Skin of body (tissue), 2 donors: Measurements from ENCODE around the gene ACVRL1. TPM values are rescaled to one million over a fixed set of nuclear protein-coding genes. Genes with fewer than 3 reads are reported as not detected.
"Not testable (repeated sequence)": the region's sequence is repeated elsewhere in the genome, so short reads cannot be mapped to it uniquely, and the experiment has no call there.

Source experiments
- DNase-seq: peaks from one replicate; lab custom pipeline; 2025; lab: John Stamatoyannopoulos, UW
- total RNA-seq: library from RNA; depleted of rRNA; stranded (reverse); fragments of >200 nt; gene quantifications from one replicate; pipeline ENCODE4 v1.2.3, GENCODE V29; 2014

The ACVRL1 gene
- total RNA-seq, 1 donor from 2014 or later = 46.8 TPM

DNA sequence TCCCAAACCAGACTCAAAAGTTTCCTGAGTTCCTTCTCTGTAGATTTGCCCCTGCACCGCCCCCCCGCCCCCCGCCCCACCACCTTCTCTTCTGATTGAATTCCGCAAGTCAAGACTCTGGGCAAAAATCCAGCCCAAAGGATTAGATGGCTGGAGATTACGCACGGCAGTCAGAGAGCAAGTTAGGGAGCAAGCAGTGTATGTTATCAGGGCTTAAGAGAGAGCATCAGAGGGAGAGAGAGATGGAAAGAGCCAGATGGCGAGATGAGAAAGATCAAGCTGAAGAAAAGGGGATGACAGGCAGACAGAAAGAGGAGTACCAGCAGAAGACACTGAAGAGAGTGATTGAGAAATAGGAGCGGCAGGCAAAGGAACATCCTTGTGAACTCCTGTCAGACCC is 33.3 kb upstream of the ACVRL1 start:
- DNase-seq = no peak

DNA sequence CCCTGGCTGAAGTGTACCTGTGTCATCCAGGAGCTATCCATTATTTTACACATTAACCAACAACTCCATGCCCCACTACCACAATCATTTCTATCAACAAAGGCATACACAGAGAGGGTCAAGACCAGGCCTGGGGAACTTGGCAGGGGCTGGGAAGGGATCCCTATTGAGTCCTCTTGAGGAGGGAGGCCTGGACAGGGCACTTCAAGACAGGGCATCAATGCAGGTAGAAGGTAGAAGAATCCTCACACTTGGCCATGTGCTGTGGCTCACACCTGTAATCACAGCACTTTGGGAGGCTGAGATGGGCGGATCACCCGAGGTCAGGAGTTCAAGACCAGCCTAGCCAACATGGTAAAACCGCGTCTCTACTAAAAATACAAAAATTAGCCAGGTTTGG is 32.8 kb upstream of the ACVRL1 start:
- DNase-seq = no peak

DNA sequence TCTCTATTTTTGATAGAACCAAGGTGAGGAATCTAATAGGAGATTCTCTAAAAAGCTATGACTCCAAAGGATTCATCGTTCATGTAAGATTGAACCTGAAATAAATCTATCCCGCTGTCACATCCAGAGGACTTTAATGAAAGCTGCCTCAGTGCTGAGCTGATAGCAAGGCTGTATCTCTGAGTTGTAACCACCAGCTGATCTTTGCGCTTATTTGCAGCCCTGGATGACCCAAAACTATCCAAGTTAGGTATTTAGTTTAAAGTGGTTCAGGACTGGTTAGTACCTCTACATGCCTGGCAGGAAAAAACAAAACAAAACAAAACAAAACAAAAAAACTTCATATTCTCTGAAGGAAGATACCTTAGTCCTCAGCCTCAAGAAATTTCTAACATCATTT is 28.2 kb upstream of the ACVRL1 start:
- no peak for DNase-seq

DNA sequence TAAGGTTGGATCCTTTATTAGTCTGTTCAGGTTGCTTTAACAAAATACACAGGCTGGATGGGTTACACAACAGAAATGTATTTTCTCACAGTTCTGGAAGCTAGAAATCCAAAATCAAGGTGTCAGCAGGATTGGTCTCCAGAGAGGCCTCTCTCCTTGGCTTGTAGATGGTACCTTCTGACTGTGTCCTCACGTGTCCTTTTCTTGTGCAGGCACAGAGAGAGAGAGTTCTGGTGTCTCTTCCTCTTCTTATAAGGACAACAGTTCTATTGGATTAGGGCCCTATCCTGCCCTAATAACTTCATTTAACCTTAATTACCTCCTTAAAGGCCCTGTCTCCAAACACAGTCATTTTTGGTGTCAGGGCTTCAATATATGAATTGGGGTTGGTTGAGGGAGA is 24.0 kb upstream of the ACVRL1 start:
- no peak for DNase-seq

DNA sequence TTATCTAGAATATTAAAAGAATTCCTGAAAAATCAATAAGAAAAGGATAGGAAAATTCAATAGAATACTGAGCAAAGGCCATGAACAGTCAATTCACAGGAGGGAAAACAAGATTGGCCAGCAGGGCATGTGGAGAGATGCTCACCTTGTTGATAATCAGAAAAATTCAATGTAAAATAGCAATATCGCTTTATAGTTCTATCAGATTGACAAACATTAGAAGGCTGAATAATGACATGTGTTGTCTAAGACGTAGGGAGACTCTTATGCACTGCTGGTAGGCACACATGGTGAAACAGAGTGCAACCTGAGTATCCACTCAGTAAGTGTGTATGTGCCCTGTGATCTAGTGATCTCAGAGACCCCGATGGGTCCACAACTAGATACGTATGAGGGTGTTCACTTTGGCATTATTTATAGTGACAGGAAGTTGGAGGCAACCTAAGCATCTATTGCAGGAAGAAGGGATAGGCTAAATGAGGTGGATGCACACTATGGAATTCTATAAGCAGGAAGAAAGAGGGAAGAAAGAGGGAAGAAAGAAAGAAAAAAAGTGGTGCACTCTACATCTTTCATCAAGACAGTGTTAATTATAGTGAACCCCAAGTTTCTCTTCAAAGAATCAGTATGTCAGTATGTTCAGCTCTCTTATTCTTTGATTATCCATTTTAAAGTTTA is 23.2 kb upstream of the ACVRL1 start:
- no peak for DNase-seq

DNA sequence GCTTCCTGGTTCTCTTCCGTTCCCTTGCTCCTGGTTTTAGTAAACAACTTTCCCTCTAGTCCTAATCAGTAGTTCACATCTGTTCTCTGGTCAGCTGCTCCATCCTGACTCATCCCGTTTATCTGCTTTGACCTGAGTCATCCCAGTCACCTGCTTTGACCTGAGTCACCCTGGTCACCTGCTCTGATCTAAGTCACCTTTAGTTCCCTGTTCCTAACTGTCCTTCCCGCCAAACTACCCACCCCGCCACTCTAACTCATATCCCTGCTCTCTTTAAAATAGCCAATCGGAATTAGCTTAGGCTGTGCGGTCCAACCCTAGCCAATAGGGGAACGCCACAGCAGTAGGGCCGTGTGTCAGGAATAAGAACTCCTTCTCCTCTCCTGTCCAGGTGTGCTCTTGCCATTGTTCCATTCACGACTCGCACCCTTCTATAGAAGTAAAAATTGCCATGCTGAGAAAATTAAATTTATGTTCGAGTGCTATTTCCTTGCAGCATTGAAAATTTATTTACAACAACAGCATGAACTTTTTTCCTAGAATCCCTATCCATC is 22.6 kb upstream of the ACVRL1 start:
- no peak for DNase-seq

DNA sequence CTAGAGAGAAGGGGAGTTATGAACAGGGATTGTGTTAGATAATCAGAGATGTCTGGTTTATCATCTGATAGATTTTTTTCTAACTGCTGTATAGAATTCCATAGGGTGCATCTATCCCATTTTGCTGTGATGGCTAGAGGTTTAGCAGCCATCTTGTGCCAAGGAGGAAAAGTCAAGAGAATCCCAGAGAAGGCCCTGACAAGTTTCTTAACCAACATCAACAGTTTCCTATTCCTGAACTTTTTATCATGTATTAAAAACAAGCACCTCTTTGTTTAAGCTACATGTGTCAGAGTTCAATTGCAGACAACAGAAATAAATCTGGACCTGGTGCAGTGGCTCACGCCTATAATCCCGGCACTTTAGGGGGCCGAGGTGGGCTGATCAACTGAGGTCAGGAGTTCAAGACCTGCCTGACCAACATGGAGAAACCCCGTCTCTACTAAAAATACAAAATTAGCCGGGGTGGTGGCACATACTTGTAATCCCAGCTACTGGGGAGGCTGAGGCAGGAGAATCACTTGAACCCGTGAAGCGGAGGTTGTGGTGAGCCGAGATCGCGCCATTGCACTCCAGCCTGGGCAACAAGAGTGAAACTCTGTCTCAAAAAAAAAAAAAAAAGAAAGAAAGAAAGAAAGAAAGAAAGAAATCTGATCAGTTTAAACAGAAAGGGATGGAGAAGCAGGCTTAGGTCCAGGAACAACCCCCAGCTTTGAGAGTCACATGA is 21.8 kb upstream of the ACVRL1 start:
- not testable (repeated sequence) for DNase-seq

DNA sequence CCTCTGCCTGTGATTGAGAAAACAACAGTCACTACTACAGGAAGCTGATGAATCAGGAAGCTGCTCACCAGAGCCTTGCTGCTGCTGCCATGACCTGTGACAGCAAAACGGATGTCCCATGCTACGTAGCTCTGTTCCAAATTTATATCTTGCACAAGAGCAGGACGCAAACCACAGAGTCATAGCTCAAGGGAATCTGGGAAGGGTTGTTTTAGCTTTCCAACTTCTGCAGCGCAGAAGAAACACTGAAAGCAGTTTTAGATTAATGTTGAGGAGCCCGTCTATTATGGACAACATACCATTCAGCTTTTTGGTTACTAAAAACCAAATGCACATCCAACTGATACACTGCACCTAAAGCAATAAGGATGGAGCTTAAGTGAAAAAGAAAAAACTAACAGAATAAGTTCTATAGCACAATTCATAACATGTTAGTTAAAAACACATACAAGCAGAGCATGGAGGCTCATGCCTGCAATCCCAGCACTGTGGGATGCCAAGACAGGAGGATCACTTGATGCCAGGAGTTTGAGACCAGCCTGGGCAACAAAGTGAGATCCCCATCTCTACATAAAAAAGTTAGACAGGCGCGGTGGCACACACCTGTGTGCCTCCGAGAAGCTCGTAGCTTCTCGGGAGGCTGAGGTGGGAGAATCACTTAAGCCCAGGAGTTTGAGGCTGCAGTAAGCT is 21.1 kb upstream of the ACVRL1 start:
- DNase-seq = peak; percentile 94

DNA sequence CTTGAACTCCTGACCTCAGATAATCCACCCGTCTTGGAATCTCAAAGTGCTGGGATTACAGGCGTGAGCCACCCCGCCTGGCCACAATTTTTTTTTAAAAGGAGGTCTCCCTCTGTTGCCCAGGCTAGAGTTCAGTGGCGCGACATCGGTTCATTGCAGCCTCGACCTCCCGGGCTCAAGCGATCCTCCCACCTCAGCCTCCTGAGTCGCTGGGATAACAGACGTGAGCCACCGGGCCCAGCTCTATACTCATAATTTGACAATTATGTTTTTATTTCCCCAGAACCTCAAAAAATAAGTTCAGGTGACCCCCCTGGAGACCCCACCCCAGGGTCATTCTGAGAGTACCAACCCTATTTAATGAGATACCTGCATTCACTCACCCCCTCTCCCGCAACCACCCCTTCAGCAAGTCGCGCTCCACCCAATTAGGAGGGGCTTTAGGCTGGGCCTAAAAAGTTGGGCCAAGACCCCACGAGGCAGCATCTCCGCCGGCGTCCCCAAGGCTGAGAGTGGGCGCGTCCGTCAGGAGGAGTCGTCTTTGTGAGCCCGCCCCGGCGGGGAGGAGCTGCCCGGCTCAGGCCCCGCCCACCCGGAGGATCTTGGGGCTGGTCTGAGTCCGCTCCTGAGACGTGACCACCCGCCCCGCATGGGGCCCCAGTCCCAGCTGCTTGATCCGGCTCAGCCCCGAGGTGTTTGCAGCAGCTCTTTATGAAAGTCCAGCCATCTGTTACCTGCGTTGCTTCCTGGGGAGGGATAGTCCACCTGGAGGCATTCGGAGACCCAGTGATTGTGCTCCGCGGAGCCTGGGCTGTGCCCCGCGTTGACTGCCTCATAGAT is 19.6 kb upstream of the ACVRL1 start, which contains the start of gene ANKRD33:
ANKRD33 (plus strand) TSS at position 628 of the 840 bp plus-strand sequence; CDS start at position 712, 84 bp downstream.
- DNase-seq = no peak

DNA sequence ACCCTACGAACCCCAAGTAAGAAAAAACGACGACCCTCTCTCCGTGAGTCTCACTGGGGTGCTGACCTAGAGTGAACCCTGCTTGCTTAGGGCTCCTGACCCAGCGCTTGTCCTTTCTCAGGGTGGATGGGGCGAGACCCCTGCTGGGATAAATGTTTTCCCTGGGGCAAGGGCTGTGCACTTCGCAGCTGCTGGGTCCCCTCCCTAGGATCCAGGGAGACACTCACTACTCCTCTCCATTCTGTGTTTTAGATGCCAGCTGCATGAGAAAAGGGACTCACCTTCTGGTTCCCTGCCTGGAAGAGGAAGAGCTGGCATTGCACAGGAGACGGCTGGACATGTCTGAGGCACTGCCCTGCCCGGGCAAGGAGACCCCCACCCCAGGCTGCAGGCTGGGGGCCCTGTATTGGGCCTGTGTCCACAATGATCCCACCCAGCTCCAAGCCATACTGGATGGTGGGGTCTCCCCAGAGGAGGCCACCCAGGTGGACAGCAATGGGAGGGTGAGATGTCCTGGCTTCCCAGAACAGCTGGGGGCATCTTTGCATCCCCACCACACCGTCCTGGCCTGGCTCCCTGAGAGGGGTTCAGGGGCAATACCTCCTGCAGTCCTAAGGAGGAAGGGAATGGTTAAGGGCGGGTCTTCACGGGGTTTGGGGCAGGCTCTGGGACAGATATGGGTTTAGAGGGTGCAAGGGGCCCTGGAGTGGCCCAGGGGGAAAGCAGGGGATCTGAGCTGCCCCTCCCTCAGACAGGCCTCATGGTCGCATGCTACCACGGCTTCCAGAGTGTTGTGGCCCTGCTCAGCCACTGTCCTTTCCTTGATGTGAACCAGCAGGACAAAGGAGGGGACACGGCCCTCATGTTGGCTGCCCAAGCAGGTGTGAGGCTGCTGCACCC is 18.7 kb upstream of the ACVRL1 start:
- no peak for DNase-seq

DNA sequence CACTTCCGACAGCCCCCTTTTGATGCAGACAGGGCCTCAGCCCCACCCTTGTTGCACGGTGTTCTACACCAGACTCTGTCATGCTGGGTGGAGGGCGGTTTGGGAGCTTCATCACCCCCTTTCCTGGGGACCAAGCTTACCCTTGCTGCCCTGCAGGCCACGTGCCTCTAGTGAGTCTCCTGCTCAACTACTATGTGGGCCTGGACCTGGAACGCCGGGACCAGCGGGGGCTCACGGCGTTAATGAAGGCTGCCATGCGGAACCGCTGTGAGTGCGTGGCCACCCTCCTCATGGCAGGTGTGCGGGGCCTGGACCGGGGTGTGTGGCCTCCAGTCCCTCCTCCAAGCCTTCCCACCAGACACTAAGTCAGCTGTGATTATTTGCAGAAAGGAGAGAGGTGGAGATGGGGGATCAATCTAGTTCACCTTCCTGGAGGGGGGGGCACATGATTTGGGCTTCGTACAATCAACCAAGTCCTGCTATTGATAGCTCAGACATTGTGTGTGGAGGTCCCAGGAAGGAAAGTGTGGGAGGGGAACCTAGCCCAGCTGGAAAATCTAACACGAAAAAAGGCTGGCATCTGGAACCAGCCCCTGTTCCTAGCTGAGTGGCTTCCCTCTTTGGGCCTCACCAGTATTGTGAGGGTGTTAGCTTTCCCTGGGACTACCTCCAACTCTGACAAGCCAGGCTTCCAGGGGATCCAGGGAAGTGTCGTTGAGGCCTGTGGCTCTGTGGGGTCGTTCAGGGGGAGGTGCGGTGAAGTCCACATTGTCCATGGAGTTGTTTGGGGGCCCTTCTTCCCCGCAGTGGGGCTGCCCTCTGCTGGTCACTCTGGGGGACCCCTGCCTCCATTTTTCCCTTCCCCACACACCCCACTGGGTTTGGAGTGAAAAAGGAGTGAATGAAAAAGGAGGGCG is 17.8 kb upstream of the ACVRL1 start:
- DNase-seq = no peak

DNA sequence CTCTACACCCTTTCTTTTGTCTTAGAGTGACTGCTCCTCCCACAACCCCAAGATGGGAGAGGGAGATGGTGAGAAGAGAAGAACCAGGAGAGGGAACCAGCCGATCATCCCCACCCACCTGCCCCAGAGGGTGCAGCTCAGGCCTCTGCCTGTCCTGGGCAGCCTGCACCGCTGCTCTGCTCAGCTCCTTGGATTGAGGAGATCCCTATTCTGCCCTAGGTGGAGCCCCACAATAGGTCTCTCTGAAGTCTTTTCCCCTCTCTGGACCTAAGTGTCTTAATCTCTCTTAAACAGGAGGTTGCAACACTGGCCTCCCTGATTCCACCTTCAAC is 17.2 kb upstream of the ACVRL1 start:
- DNase-seq = no peak

DNA sequence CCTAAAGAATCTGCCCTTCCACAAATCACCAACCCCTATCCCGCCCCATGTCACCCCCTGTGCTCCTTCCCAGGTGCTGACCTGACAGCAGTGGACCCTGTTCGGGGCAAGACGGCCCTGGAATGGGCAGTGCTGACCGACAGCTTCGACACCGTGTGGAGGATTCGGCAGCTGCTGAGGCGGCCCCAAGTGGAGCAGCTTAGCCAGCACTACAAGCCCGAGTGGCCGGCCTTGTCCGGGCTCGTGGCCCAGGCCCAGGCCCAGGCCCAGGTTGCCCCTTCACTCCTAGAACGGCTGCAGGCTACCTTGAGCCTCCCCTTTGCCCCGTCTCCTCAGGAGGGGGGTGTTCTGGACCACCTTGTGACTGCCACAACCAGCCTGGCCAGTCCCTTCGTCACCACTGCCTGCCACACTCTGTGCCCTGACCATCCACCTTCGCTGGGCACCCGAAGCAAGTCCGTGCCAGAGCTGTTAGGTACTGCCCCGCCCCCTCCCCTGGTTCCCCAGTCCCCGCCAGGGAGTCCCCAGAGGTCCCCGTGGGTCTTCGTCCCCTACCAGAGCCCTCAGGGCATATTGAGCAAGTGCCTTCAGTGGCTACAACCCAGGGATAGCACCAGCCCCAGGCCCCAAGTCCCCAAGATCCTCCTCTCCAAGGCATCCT is 16.7 kb upstream of the ACVRL1 start:
- DNase-seq = no peak

DNA sequence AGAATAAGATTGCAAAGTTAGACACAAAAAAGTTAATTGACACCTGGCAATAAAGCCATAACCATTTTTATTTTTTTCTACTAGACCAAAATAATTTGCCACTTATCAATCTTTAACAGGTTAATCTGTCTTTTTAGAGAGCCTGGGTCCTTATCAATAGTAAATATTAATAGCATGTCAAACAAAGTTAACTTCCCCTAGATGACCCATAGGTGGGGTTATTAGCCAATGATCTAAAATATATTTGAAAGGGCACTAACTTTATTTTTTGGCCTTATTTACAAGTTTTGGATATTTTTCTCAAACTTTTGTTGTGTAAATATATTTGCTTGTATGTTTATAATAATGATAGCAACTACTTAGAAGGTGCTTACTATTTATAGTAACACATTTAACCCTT is 15.5 kb upstream of the ACVRL1 start:
- no peak for DNase-seq

DNA sequence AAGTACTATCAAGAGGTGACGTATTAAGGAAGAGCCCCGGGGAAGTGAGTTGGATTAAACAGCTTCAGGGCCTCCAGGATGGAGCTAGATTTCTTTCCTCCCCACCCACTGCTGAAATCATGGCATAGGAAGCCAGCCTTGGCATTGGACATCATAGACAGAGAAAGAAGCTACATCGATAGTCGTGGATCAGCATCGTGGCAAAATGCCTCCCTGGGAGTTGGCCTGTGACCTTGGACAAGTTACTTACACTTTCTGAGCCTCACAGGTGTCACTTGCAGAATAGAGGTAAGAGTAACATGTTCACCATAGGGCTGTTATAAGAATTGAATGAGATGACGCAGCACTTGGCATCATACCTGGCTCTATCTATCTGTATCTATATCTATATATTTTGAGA is 13.5 kb upstream of the ACVRL1 start:
- no peak for DNase-seq

DNA sequence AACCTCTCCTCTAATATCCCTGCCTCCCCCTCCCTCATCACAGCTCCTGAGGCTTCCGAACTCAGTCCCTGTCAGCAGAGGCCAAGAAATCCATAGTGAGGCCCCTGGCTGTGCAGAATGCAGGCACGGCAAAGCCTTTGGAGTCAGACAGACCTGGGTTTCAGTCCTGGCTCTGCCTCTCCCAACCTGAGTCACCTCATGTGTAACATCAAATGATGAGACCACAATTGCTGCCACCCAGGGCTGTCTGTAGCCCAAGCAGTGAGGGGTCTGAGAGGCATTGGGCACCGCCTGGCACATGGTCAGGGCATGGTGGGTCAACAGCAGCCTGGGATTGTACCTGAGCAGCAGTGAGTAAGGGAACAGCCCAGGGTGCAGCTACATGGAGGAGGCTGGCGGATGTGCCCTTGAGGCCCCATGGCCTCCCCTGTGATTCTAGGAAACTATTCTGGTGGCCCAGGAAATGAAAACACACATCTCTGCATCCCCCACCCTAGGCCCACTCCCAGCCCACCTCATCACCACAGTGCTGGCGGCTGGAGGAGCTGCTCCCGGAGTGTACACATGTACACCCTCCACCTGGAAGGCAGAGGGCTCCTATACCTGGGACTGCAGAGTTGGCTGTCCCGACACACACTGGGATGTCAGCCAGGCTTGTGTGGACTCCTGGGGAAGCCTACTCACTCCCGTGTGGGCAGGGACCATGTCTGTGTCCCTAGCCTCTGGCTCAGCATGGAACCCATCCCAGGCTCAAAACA is 11.7 kb upstream of the ACVRL1 start:
- no peak for DNase-seq

DNA sequence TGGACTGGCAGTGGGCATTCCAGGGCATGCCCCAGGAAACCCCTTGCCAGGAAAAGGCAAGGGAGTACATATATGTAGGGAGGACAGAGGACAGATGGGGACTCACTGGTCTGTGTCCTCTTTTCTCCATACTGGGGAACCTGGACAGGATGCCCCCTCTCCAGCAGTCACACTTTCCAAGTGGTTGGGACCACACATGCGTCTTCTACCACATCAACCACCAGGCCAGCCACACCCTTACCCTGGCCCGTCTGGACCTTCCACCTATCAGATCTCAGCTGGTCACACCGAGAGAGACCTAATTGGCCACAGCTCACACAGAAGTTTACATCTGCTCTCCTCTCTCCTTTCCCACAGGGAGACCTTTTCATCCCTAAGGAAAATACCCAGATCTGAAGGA is 11.1 kb upstream of the ACVRL1 start:
- no peak for DNase-seq

DNA sequence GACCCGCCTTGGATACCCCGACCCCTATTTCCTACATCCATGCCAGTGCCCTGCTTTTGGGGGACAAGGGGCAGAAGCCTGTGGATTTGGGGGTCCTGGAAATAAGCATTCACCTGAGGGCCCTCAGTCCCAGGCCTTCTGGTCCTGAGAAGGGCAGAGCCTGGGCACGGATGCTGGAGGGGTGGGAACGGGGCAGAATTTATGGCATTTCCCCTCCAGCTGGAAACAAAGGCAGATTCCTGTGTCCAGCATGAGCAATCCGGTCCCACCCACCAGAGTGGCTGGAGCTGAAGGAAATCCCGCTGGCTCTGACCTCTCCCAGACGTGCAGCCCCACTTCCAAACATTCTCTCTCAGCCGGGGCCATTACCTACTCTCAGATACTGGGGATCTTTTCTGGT is 10.1 kb upstream of the ACVRL1 start:
- no peak for DNase-seq
